Measurements from ENCODE around the gene THUMPD3.

The THUMPD3 gene

GRCh38 chr3:9422712-9423424 is 60.0 kb downstream of the THUMPD3 start:
- peak; percentile 85 to 96 for DNase-seq

GRCh38 chr3:9428411-9428810 is 65.6 kb downstream of the THUMPD3 start:
- DNase-seq = no peak

GRCh38 chr3:9430733-9431132 is 67.9 kb downstream of the THUMPD3 start:
- no peak for DNase-seq

GRCh38 chr3:9433627-9434521 is 71.0 kb downstream of the THUMPD3 start:
- DNase-seq = no peak

GRCh38 chr3:9435316-9435715 is 72.5 kb downstream of the THUMPD3 start:
- DNase-seq = no peak

Data from NCI-H2081 (cell line).